Colonic mucosa (tissue), 4 donors: ENCODE measurements around the gene CHAD. TPM values are rescaled to one million over a fixed set of nuclear protein-coding genes. Genes with fewer than 3 reads are reported as not detected.

Experiments
- DNase-seq: peaks from one replicate; pipeline ENCODE4 v3.0.0-alpha.2; 2020
- H3K27ac ChIP-seq: fragments of 200-600 bp; one replicate; pipeline ENCODE4 v1.8.0; 2021
- H3K27me3 ChIP-seq: fragments of 200-600 bp; one replicate; pipeline ENCODE4 v1.8.0; 2021
- H3K36me3 ChIP-seq: fragments of 200-600 bp; one replicate; pipeline ENCODE4 v1.8.0; 2021
- H3K4me1 ChIP-seq: fragments of 200-600 bp; one replicate; pipeline ENCODE4 v1.8.0; 2021; ENCODE audit warnings: mild to moderate bottlenecking
- H3K4me3 ChIP-seq: fragments of 200-600 bp; one replicate; pipeline ENCODE4 v1.8.0; 2021
- H3K9ac ChIP-seq, 2 donors: one replicate each; pipeline ENCODE4 v1.7.0; 2013; ENCODE audit warnings: control low read depth in 2 of 2, low read depth in 2 of 2, low read length in 2 of 2
- H3K9me3 ChIP-seq: fragments of 200-600 bp; one replicate; pipeline ENCODE4 v1.8.0; 2021
- CTCF ChIP-seq: fragments of 200-600 bp; IDR thresholded peaks from one replicate; pipeline ENCODE4 v1.8.0; 2022; ENCODE audit warnings: antibody characterized with exemption, mild to moderate bottlenecking
- intact Hi-C: fragments of 100-400 bp; cut with DNase I; formaldehyde crosslinking; loops from one replicate; pipeline ENCODE4 v1.14.1; 2022
- total RNA-seq, 2 donors: library from RNA; stranded (reverse); fragmentation: NEBNext Ultra II Directional in 1 of 2; extraction: Animal tissue kit (Norgen Biotek cat#: 25700) in 1 of 2; gene quantifications; one replicate each; pipeline ENCODE4 v1.2.1, GENCODE V29; 2021
- donor health status: healthy.
- donor health status: DM: no; HTN: no; CAD: no.
- donor health status: DM: no; HTN: no; CAD: no.

CHAD gene
- 1 to 10 TPM; 1.8 to 3.6 TPM for total RNA-seq

- Histone ChIP-seq H3K4me3 (peak within 1 kb of the TSS; percentile 11), H3K27me3 (peaks cover 11% of the 10 kb centered on the region), H3K36me3 (no peaks in the 10 kb centered on the region), H3K9me3 (no peaks in the 10 kb centered on the region), H3K27ac (no peak within 1 kb of the TSS), H3K4me1 (peaks cover 25% of the 10 kb centered on the region), H3K9ac (peak within 1 kb of the TSS; percentile 36 to 72)
- intact Hi-C loops: no loop called here
- DNase-seq: peak; percentile 31
- TF ChIP-seq CTCF: no peak
Measured at GRCh38 chr17:50468304-50469207, at the start of gene CHAD. Gene CHAD (minus strand): TSS chr17:50468880. CDS start chr17:50468813, 67 bp downstream.

GRCh38 chr17:50517504-50518383 is 49.1 kb upstream of the CHAD start:
- Histone ChIP-seq H3K9ac (no peak overlapping the region), H3K4me1 (no peaks in the 10 kb centered on the region), H3K4me3 (no peak overlapping the region), H3K9me3 (no peaks in the 10 kb centered on the region), H3K36me3 (no peaks in the 10 kb centered on the region), H3K27me3 (no peaks in the 10 kb centered on the region), H3K27ac (no peak overlapping the region)
- TF ChIP-seq CTCF: no peak
- no peak for DNase-seq
- intact Hi-C loops: no loop called here

DNA sequence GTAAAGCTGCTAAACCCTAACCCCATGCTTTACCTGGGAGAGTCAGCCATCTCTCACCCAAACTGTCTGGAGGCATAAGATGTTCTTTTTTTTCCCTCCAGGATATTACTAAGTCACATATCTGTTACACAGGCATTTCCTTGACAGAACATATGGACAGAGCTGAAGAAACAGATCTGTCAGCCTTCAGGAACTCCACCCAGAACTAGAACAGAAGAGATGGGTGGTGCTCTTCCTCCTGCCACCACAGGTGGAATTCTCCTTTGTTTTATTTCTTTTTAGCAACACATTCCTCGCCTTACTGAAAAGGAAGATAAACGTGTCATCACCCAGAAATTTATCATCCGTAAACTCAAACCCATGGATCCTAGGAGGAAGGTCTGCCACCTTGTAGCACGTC is 48.3 kb upstream of the CHAD start:
- Histone ChIP-seq H3K9ac (no peak overlapping the region), H3K27me3 (no peaks in the 10 kb centered on the region), H3K9me3 (no peaks in the 10 kb centered on the region), H3K27ac (peak overlapping the region; percentile 9), H3K36me3 (no peaks in the 10 kb centered on the region), H3K4me3 (no peak overlapping the region), H3K4me1 (no peaks in the 10 kb centered on the region)
- no peak for DNase-seq
- intact Hi-C loops: no loop called here
- no peak for TF ChIP-seq CTCF

GRCh38 chr17:50514936-50515702 is 46.4 kb upstream of the CHAD start:
- Histone ChIP-seq H3K27ac (no peak overlapping the region), H3K36me3 (no peaks in the 10 kb centered on the region), H3K9ac (no peak overlapping the region), H3K27me3 (no peaks in the 10 kb centered on the region), H3K9me3 (no peaks in the 10 kb centered on the region), H3K4me1 (no peaks in the 10 kb centered on the region), H3K4me3 (no peak overlapping the region)
- TF ChIP-seq CTCF: no peak
- no peak for DNase-seq
- intact Hi-C loops: no loop called here

DNA sequence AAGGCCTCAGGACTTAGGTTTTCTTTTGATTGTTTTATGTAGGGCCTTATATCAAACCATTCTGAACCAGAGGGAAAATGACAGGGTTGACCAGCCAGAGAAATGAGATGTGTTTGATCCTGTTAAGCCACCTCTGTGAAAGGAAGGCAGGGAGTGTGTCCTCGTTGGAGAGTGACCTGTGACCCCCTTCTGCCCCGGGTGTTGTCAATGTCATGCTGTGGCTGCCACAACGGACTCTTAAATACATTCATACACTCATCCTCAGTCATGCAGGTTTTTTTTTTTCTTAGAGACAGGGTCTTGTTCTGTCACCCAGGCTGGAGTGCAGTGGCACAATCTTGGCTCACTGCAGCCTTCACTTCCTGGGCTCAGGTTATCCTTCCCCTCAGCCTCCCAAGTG is 45.7 kb upstream of the CHAD start:
- no peak for TF ChIP-seq CTCF
- Histone ChIP-seq H3K9ac (no peak overlapping the region), H3K9me3 (no peaks in the 10 kb centered on the region), H3K4me3 (no peak overlapping the region), H3K36me3 (no peaks in the 10 kb centered on the region), H3K27me3 (no peaks in the 10 kb centered on the region), H3K27ac (no peak overlapping the region), H3K4me1 (no peaks in the 10 kb centered on the region)
- DNase-seq: no peak
- intact Hi-C loops: no loop called here
